ENCODE measurements around the gene KIT.

Gene KIT

GRCh38 chr4:54660591-54660990 is 2.8 kb downstream of the KIT start:
- no peak for ATAC-seq
- no peak for DNase-seq

GRCh38 chr4:54661169-54661568 is 3.4 kb downstream of the KIT start:
- ATAC-seq (no peak), DNase-seq (no peak)

GRCh38 chr4:54661686-54662085 is 3.9 kb downstream of the KIT start:
- ATAC-seq (no peak), DNase-seq (no peak)

GRCh38 chr4:54662123-54662522 is 4.4 kb downstream of the KIT start:
- DNase-seq (no peak), ATAC-seq (no peak)

- ATAC-seq, result no peak
- no peak for DNase-seq
These were observed 5.3 kb downstream of the KIT start for GRCh38 chr4:54662901-54663585.

- ATAC-seq (no peak), DNase-seq (no peak)
These were observed 6.6 kb downstream of the KIT start for GRCh38 chr4:54664400-54664799.

- DNase-seq (no peak), ATAC-seq (no peak)
These were observed 10.4 kb downstream of the KIT start for GRCh38 chr4:54668014-54668611.

- ATAC-seq, result no peak
- DNase-seq, result no peak
These were observed 12.1 kb downstream of the KIT start for GRCh38 chr4:54669831-54670230.

- DNase-seq (no peak), ATAC-seq (no peak)
These were observed 18.1 kb downstream of the KIT start for GRCh38 chr4:54675721-54676461.

- no peak for ATAC-seq
These were observed 18.9 kb downstream of the KIT start for GRCh38 chr4:54676658-54677057.

GRCh38 chr4:54677416-54677815 is 19.7 kb downstream of the KIT start:
- ATAC-seq, result no peak
- no peak for DNase-seq

More at GRCh38 chr4:54676658-54677057, 18.9 kb downstream of the KIT start:
- DNase-seq, result no peak

GRCh38 chr4:54677853-54678650 is 20.3 kb downstream of the KIT start:
- ATAC-seq, result no peak
- DNase-seq, result no peak

- no peak for ATAC-seq
- no peak for DNase-seq
These were observed 21.1 kb downstream of the KIT start for GRCh38 chr4:54678826-54679225.

- ATAC-seq, result no peak
- no peak for DNase-seq
These were observed 22.1 kb downstream of the KIT start for GRCh38 chr4:54679813-54680212.

GRCh38 chr4:54683616-54684346 is 26.0 kb downstream of the KIT start:
- ATAC-seq (peak; percentile 49), DNase-seq (peak; percentile 63)

GRCh38 chr4:54685810-54686209 is 28.1 kb downstream of the KIT start:
- DNase-seq, result no peak
- ATAC-seq, result no peak

GRCh38 chr4:54687887-54688841 is 30.4 kb downstream of the KIT start:
- ATAC-seq (peak; percentile 33), DNase-seq (no peak)

GRCh38 chr4:54695337-54695736 is 37.6 kb downstream of the KIT start:
- ATAC-seq, result no peak
- DNase-seq, result no peak

- ATAC-seq, result no peak
- DNase-seq, result no peak
These were observed 38.0 kb downstream of the KIT start for GRCh38 chr4:54695788-54696187.

GRCh38 chr4:54696649-54697048 is 38.9 kb downstream of the KIT start:
- DNase-seq (no peak), ATAC-seq (no peak)

- no peak for ATAC-seq
- DNase-seq, result no peak
These were observed 43.2 kb downstream of the KIT start for GRCh38 chr4:54700986-54701385.
